ENCODE data around the gene PRKCH. TPM values are rescaled to one million over a fixed set of nuclear protein-coding genes. Genes with fewer than 3 reads are reported as not detected.

Gene PRKCH
- total RNA-seq, 1 experiment from 2014 or later, result 5.2 TPM

GRCh38 chr14:61455351-61455750 lies 134.0 kb downstream of the PRKCH start:
- Histone ChIP-seq H3K4ac (ENCODE audit: low read depth, low read length) (no peak overlapping the region), H4K8ac (replicated peaks; ENCODE audit: insufficient read length, low read depth, low read length) (no peak overlapping the region), H2BK120ac (ENCODE audit: low read depth, low read length, poor library complexity, severe bottlenecking) (no peak overlapping the region), H3K14ac (ENCODE audit: insufficient read depth, low read length) (no peak overlapping the region), H3K79me1 (ENCODE audit: insufficient read depth, low read depth, low read length, poor library complexity, severe bottlenecking) (no peaks in the 10 kb centered on the region), H4K5ac (ENCODE audit: insufficient read length, low read depth, low read length) (no peak overlapping the region), H2BK12ac (ENCODE audit: insufficient read length, low read depth, low read length) (no peak overlapping the region), H2AFZ (ENCODE audit: low read length) (no peak overlapping the region), H2AK5ac (ENCODE audit: insufficient read length, low read length) (no peak overlapping the region), H3K9me3 (ENCODE audit: control insufficient read depth, low read depth, low read length) (no peaks in the 10 kb centered on the region), H3K27ac (ENCODE audit: insufficient read length, low read depth, low read length) (no peak overlapping the region), H2BK15ac (ENCODE audit: low read depth, low read length) (no peak overlapping the region), H4K91ac (ENCODE audit: insufficient read length, low read depth, low read length) (no peak overlapping the region), H3K4me2 (ENCODE audit: insufficient read depth, insufficient read length, low read length) (no peak overlapping the region), H3K4me1 (ENCODE audit: insufficient read depth, low read length) (no peaks in the 10 kb centered on the region), H3T11ph (ENCODE audit: low read length) (no peak overlapping the region), H2BK20ac (ENCODE audit: low read depth, low read length, poor library complexity, severe bottlenecking) (no peak overlapping the region), H3K9ac (ENCODE audit: extremely low read depth, insufficient read length, low read length) (no peak overlapping the region), H2BK5ac (ENCODE audit: insufficient read length, low read length) (no peak overlapping the region), H3K27me3 (ENCODE audit: insufficient read depth, low read length) (no peaks in the 10 kb centered on the region), H3K23ac (ENCODE audit: insufficient read length, low read depth, low read length) (no peak overlapping the region), H3K23me2 (ENCODE audit: insufficient read length, low read depth, low read length, poor library complexity, severe bottlenecking) (no peaks in the 10 kb centered on the region), H3K56ac (ENCODE audit: insufficient read length, low read depth, low read length) (no peak overlapping the region), H3K79me2 (ENCODE audit: insufficient read depth, low read length) (no peaks in the 10 kb centered on the region), H3K18ac (ENCODE audit: insufficient read length, low read depth, low read length) (no peak overlapping the region), H4K20me1 (ENCODE audit: control insufficient read depth, insufficient read depth, insufficient read length) (no peaks in the 10 kb centered on the region)
- 0 out of 7 replicates have a peak, but pooled peaks cover 0 to 6% (median 0%) of the 10 kb centered on the region in 3 experiments for H3K36me3 Mint-ChIP-seq (ENCODE audit: insufficient read depth in 1 of 3, low read depth in 3 of 3)
- no peaks in the 10 kb centered on the region; a peak in 1 of 5 replicates for H3K9me3 Mint-ChIP-seq
- peaks cover 2 to 14% of the 10 kb centered on the region in 2 experiments; a peak in 3 of 4 replicates for H3K4me1 Mint-ChIP-seq
- H3K27me3 Mint-ChIP-seq (ENCODE audit: low read depth), result no peaks in the 10 kb centered on the region
- no CpG with 5 or more reads among the region's 6 CpGs for WGBS (ENCODE audit: extremely low coverage, insufficient read length, low lambda C conversion rate)
- H3K27ac Mint-ChIP-seq, result no peak overlapping the region
- no peak overlapping the region for H3K4me3 Mint-ChIP-seq
- TF ChIP-seq CTCF (conservative IDR thresholded peaks at IDR 0.05), result no peak
- no peak for DNase-seq
